D721Med (cell line): ENCODE results near the gene LEKR1.
A peak's percentile ranks its signal among the peaks of the same experiment; 100 is the strongest.

Source experiments
- DNase-seq: peaks from one replicate; pipeline ENCODE4 v3.0.0; 2011; ENCODE audit warnings: low spot score; ENCODE audit not compliant: insufficient read length
- FAIRE-seq: peaks from 2 replicates; lab custom pipeline; 2011; peaks lifted over from hg19 to GRCh38; lab: Jason Lieb, UNC
- CTCF ChIP-seq: IDR thresholded peaks from 2 replicates; pipeline ENCODE4 v1.5.1; 2012; ENCODE audit warnings: mild to moderate bottlenecking, control low read depth; ENCODE audit not compliant: insufficient read depth; ENCODE audit errors: missing control alignments

LEKR1 gene

GRCh38 chr3:156923349-156923748 lies 97.2 kb downstream of the LEKR1 start:
- no peak for DNase-seq
- no peak for FAIRE-seq
- TF ChIP-seq CTCF, result no peak

- DNase-seq (no peak), FAIRE-seq (no peak)
- no peak for TF ChIP-seq CTCF
These were observed 112.6 kb downstream of the LEKR1 start for GRCh38 chr3:156938724-156939123.

- DNase-seq, result no peak
- TF ChIP-seq CTCF, result no peak
- FAIRE-seq, result no peak
These were observed 113.2 kb downstream of the LEKR1 start for GRCh38 chr3:156939315-156939714.

- TF ChIP-seq CTCF, result no peak
These were observed 115.2 kb downstream of the LEKR1 start for GRCh38 chr3:156941311-156941710.

GRCh38 chr3:156948402-156949210 lies 122.5 kb downstream of the LEKR1 start:
- DNase-seq (no peak), FAIRE-seq (peak; percentile 83)
- TF ChIP-seq CTCF, result no peak

More at GRCh38 chr3:156941311-156941710, 115.2 kb downstream of the LEKR1 start:
- no peak for DNase-seq
- FAIRE-seq, result no peak

- TF ChIP-seq CTCF, result no peak
- FAIRE-seq, result no peak
- no peak for DNase-seq
These were observed 125.9 kb downstream of the LEKR1 start for GRCh38 chr3:156952011-156952410.

- DNase-seq (no peak), FAIRE-seq (no peak)
- TF ChIP-seq CTCF, result no peak
These were observed 131.6 kb downstream of the LEKR1 start for GRCh38 chr3:156957715-156958114.
